ENCODE measurements around the gene TMX2.

DNA sequence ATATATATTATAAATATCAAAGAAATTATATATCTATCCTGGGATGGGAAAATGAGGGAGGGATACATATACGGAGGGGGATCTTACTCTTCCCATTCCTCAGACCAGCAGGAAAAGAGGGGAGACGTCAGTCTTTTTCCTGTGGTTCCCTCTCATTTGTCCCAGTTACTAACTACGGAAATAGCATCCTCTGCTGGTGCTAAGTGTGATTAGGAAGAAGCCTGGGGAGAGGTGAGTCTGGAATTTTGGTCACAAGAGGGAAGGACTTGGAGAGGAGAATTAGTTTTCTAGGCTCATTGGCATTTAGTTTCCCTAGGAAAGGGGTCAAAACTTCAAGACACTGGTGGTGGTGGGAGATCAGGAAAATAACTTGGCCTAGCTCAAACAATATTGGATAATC lies 12.0 kb upstream of the TMX2 start:
- TF ChIP-seq, protein P1, sequence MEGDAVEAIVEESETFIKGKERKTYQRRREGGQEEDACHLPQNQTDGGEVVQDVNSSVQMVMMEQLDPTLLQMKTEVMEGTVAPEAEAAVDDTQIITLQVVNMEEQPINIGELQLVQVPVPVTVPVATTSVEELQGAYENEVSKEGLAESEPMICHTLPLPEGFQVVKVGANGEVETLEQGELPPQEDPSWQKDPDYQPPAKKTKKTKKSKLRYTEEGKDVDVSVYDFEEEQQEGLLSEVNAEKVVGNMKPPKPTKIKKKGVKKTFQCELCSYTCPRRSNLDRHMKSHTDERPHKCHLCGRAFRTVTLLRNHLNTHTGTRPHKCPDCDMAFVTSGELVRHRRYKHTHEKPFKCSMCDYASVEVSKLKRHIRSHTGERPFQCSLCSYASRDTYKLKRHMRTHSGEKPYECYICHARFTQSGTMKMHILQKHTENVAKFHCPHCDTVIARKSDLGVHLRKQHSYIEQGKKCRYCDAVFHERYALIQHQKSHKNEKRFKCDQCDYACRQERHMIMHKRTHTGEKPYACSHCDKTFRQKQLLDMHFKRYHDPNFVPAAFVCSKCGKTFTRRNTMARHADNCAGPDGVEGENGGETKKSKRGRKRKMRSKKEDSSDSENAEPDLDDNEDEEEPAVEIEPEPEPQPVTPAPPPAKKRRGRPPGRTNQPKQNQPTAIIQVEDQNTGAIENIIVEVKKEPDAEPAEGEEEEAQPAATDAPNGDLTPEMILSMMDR (IDR thresholded peaks at IDR 0.05; ENCODE audit: poor library complexity), result no peak
- no peak for TF ChIP-seq EZH2 (IDR thresholded peaks at IDR 0.05; ENCODE audit: borderline replicate concordance)

Data from hepatocyte (in vitro differentiated cells).